ENCODE measurements around the gene CLOCK. TPM values are rescaled to one million over a fixed set of nuclear protein-coding genes. Genes with fewer than 3 reads are reported as not detected.
A peak's percentile ranks its signal among the peaks of the same experiment; 100 is the strongest.

CLOCK gene
- total and polyA plus RNA-seq, 2 of the 13 experiments (the other 11 are each of a cell fraction or from before 2014, with no cell fraction given): 8.8 to 13.5 TPM

DNA sequence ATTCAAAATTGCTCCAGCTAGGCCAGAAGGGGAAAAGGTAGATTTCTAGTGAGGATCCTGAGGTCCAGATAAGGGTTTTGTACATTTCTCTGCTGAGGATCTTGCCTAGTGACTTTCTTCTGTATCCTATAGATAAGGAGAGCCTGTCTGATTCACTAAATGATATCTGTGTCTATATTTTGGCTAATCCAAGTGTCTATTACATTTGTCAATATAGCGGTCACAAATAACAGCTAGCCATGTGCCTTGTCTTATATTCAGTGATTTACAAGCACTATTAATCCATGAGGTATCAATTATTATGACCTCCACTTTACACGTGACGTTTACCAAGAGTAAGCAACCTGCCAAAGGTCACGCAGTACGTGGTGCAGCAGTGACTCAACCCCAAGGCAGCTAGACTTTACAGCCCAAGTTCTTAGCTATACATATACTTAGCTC, 109.3 kb downstream of the CLOCK start:
- in situ Hi-C loops (cut with HindIII; ENCODE audit: extremely low pct_ligation_motif_present, low pct_unique_long_range_greater_than_20kb): no loop called here
- Histone ChIP-seq H4K20me1 (ENCODE audit: insufficient read depth, low read length) (no peaks in the 10 kb centered on the region), H3K4me1 (ENCODE audit: insufficient read depth, low read length) (peaks cover 28% of the 10 kb centered on the region), H3K4me2 (ENCODE audit: low read depth, low read length) (no peak overlapping the region), H3K9ac (ENCODE audit: insufficient read depth, low read depth, low read length) (no peak overlapping the region), H3K79me2 (ENCODE audit: insufficient read depth, low read length) (no peaks in the 10 kb centered on the region), H3K9me3 (ENCODE audit: low read length) (no peaks in the 10 kb centered on the region), H3K36me3 (replicated peaks in 1 of 2; ENCODE audit: control insufficient read depth in 1 of 2, insufficient read depth in 2 of 2, low read length in 2 of 2) (peaks cover 7 to 48% of the 10 kb centered on the region in 2 experiments), H3K27me3 (ENCODE audit: control insufficient read depth in 1 of 2, insufficient read depth in 2 of 2, low read length in 2 of 2) (no peaks in the 10 kb centered on the region), H3K4me3 (replicated peaks in 1 of 3; ENCODE audit: insufficient read depth in 1 of 3, low read depth in 2 of 3, low read length in 3 of 3) (no peak overlapping the region), H3K27ac (ENCODE audit: extremely low read length, insufficient read depth, low read length) (peak overlapping the region; percentile 57), H2AFZ (ENCODE audit: low read length) (no peak overlapping the region)
- FAIRE-seq (no peak), ATAC-seq (peak; percentile 76), DNase-seq (ENCODE audit: low spot score) (peak; percentile 31)
- intact Hi-C loops (cut with micrococcal nuclease; ENCODE audit: unreplicated experiment): no loop called here
- ChIA-PET POLR2A (interaction anchor here (1.7 to 2.1 kb wide), 3 partner anchors 42 to 109 kb away, joined by 3 to 10 read pairs (median 9); partner anchors contain the start of genes CLOCK, SRD5A3 and TMEM165), CTCF (ENCODE audit: low intra/inter-chr PET ratio, low total read pairs) (no interaction called here)
- 76% methylated on average over 5 of the region's 5 CpGs for WGBS (ENCODE audit: low lambda C conversion rate)
- no TSS peak for BruUV-seq (replicated peaks)
- TF ChIP-seq FOXA3 (CRISPR knock-in tag; IDR thresholded peaks at IDR 0.05) (peak; percentile 21; the same call in 1 of the 2 replicates), ZNF354B (CRISPR knock-in tag; IDR thresholded peaks at IDR 0.05) (no peak), RBAK (CRISPR knock-in tag; IDR thresholded peaks at IDR 0.05) (no peak), ZKSCAN5 (CRISPR knock-in tag; IDR thresholded peaks at IDR 0.05) (no peak), ZNF33B (CRISPR knock-in tag; IDR thresholded peaks at IDR 0.05) (no peak), ARID3A (IDR thresholded peaks at IDR 0.05; ENCODE audit: low read depth, low read length) (peak; percentile 59), NR2F6 (IDR thresholded peaks at IDR 0.05) (peak; percentile 42; the same call in 1 of the 2 replicates), NR2F6 (CRISPR knock-in tag; IDR thresholded peaks at IDR 0.05) (0 out of 2 replicates have a peak, but pooled peaks have one; percentile 18), MIXL1 (CRISPR knock-in tag; IDR thresholded peaks at IDR 0.05) (no peak), DMTF1 (CRISPR knock-in tag; IDR thresholded peaks at IDR 0.05) (no peak), STAT5B (CRISPR knock-in tag; IDR thresholded peaks at IDR 0.05) (no peak), JUNB (CRISPR knock-in tag; IDR thresholded peaks at IDR 0.05; ENCODE audit: borderline replicate concordance) (no peak)
- TF ChIP-seq, protein P1, sequence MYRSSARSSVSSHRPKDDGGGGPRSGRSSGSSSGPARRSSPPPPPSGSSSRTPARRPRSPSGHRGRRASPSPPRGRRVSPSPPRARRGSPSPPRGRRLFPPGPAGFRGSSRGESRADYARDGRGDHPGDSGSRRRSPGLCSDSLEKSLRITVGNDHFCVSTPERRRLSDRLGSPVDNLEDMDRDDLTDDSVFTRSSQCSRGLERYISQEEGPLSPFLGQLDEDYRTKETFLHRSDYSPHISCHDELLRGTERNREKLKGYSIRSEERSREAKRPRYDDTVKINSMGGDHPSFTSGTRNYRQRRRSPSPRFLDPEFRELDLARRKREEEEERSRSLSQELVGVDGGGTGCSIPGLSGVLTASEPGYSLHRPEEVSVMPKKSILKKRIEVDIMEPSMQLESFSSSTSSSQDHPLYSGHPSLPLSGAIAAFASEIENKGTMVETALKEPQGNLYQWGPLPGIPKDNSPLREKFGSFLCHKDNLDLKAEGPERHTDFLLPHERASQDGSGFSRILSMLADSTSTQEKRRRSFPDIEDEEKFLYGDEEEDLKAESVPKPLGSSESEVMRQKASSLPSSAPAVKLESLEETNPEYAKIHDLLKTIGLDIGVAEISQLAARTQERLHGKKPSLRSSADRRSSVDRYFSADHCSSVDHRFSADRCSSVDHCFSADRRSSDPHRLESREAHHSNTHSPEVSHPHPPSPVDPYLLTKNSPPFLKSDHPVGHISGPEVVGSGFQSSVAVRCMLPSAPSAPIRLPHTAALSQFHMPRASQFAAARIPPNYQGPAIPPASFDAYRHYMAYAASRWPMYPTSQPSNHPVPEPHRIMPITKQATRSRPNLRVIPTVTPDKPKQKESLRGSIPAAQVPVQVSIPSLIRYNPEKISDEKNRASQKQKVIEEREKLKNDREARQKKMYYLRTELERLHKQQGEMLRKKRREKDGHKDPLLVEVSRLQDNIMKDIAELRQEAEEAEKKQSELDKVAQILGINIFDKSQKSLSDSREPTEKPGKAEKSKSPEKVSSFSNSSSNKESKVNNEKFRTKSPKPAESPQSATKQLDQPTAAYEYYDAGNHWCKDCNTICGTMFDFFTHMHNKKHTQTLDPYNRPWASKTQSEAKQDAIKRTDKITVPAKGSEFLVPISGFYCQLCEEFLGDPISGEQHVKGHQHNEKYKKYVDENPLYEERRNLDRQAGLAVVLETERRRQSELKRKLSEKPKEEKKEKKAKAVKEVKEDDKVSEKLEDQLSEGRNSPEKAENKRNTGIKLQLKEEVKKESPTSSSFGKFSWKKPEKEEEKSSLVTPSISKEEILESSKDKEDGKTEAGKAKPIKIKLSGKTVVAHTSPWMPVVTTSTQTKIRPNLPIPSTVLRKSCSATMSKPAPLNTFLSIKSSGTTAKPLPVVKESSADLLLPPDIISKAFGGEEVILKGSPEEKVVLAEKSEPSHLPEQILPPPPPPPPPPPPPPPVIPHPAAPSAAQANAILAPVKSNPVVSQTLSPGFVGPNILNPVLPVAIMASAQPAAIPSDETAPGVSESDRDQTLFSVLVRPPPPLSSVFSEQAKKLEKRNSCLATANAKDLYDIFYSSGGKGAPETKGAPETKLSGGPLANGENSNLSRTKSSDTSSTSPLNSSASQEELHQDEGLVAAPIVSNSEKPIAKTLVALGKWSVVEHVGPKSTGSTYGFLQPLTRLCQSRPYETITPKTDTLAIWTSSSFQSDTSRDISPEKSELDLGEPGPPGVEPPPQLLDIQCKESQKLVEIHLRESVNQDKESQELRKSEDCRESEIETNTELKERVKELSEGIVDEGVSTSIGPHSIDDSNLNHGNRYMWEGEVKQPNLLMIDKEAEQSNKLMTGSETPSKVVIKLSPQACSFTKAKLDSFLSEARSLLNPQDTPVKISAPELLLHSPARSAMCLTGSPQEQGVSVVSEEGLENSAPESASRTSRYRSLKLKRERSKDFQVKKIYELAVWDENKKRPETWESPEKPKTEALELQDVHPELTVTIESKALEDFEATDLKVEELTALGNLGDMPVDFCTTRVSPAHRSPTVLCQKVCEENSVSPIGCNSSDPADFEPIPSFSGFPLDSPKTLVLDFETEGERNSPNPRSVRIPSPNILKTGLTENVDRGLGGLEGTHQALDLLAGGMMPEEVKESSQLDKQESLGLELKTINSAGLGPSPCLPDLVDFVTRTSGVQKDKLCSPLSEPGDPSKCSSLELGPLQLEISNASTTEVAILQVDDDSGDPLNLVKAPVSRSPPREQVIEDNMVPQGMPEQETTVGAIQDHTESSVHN (CRISPR knock-in tag; IDR thresholded peaks at IDR 0.05): no peak
